NCI-H2227 (cell line): ENCODE measurements around the gene OR6A2.
"Not testable (repeated sequence)": the region's sequence is repeated elsewhere in the genome, so short reads cannot be mapped to it uniquely, and the experiment has no call there.

Source experiments
- DNase-seq: peaks from one replicate; lab custom pipeline; 2025; ENCODE audit not compliant: unreplicated experiment; lab: John Stamatoyannopoulos, UW

The OR6A2 gene

GRCh38 chr11:6799402-6799801 lies at the start of gene OR6A2:
Gene OR6A2 (minus strand): TSS chr11:6799689. CDS start chr11:6795708, 3,981 bp downstream.
- DNase-seq, result no peak

- no peak for DNase-seq
These were observed 45.9 kb upstream of the OR6A2 start, which contains the start of gene OR10A5 for GRCh38 chr11:6845383-6845782. Gene OR10A5 (plus strand): TSS chr11:6845683. CDS start chr11:6845683, 0 bp downstream.

- DNase-seq, result no peak
These were observed 44.9 kb upstream of the OR6A2 start for GRCh38 chr11:6844356-6844755.

- DNase-seq, result no peak
These were observed 44.2 kb upstream of the OR6A2 start for GRCh38 chr11:6843670-6844069.

- DNase-seq, result no peak
These were observed 42.2 kb upstream of the OR6A2 start for GRCh38 chr11:6841694-6842093.

GRCh38 chr11:6834021-6834420 lies 34.5 kb upstream of the OR6A2 start:
- DNase-seq, result no peak

- DNase-seq, result no peak
These were observed 33.9 kb upstream of the OR6A2 start for GRCh38 chr11:6833356-6833755.

GRCh38 chr11:6828103-6828502 lies 28.6 kb upstream of the OR6A2 start:
- DNase-seq, result no peak

- DNase-seq, result no peak
These were observed 25.8 kb upstream of the OR6A2 start for GRCh38 chr11:6825231-6825744.

GRCh38 chr11:6824136-6824823 lies 24.8 kb upstream of the OR6A2 start:
- no peak for DNase-seq

- no peak for DNase-seq
These were observed 19.5 kb upstream of the OR6A2 start for GRCh38 chr11:6818967-6819366.

GRCh38 chr11:6817694-6818093 lies 18.2 kb upstream of the OR6A2 start:
- no peak for DNase-seq

- DNase-seq, result no peak
These were observed 14.2 kb upstream of the OR6A2 start for GRCh38 chr11:6813656-6814055.

GRCh38 chr11:6812390-6813005 lies 13.0 kb upstream of the OR6A2 start:
- DNase-seq, result peak; percentile 52

- DNase-seq, result not testable (repeated sequence)
These were observed 1.6 kb upstream of the OR6A2 start for GRCh38 chr11:6801075-6801474.

GRCh38 chr11:6794639-6795038 lies 4.8 kb downstream of the OR6A2 start:
- no peak for DNase-seq

GRCh38 chr11:6790546-6790945 lies 8.9 kb downstream of the OR6A2 start:
- no peak for DNase-seq

GRCh38 chr11:6782720-6783119 lies 16.8 kb downstream of the OR6A2 start, which contains the start of gene OR2AG1:
Gene OR2AG1 (plus strand): TSS chr11:6783020. CDS start chr11:6785038, 2,018 bp downstream.
- no peak for DNase-seq

- no peak for DNase-seq
These were observed 18.7 kb downstream of the OR6A2 start for GRCh38 chr11:6780829-6781228.

GRCh38 chr11:6778518-6778917 lies 21.0 kb downstream of the OR6A2 start:
- no peak for DNase-seq

- no peak for DNase-seq
These were observed 27.3 kb downstream of the OR6A2 start, which contains the start of gene OR2AG2 for GRCh38 chr11:6771926-6772893. Gene OR2AG2 (minus strand): TSS chr11:6771976. CDS start chr11:6768957, 3,019 bp downstream.
